B cell (primary cell): ENCODE measurements around the gene AEN.

ENCODE experiments used
- CTCF ChIP-seq: fragments of 200-600 bp; IDR thresholded peaks from one replicate; pipeline ENCODE4 v1.8.0; 2022; ENCODE audit warnings: antibody characterized with exemption, mild to moderate bottlenecking
- EZH2 ChIP-seq: IDR thresholded peaks from 2 replicates; pipeline ENCODE4 v1.6.1; 2012; ENCODE audit warnings: borderline replicate concordance, low read depth, mild to moderate bottlenecking, moderate library complexity, low read length; ENCODE audit not compliant: insufficient read depth, poor library complexity, severe bottlenecking

GRCh38 chr15:88591384-88591783, 29.8 kb upstream of the AEN start:
- TF ChIP-seq CTCF (no peak), EZH2 (no peak)
